GM23338 (cell line): ENCODE results near the gene BARX2. TPM values are rescaled to one million over a fixed set of nuclear protein-coding genes. Genes with fewer than 3 reads are reported as not detected.

Experiments
- EZH2phosphoT487 ChIP-seq: fragments of 200-600 bp; sonication (generic); IDR thresholded peaks from one replicate; pipeline ENCODE4 v1.8.1; 2018; ENCODE audit warnings: antibody characterized with exemption; ENCODE audit not compliant: unreplicated experiment
- JUNB ChIP-seq: IDR thresholded peaks from one replicate; pipeline ENCODE4 v1.6.1; 2016; ENCODE audit warnings: antibody characterized with exemption; ENCODE audit not compliant: unreplicated experiment
- ZNF331 ChIP-seq: fragments of 250-450 bp; sonication (Bioruptor Pico); IDR thresholded peaks from 2 replicates; pipeline ENCODE4 v1.5.0; 2020; ENCODE audit warnings: low read depth, mild to moderate bottlenecking, moderate library complexity
- polyA plus RNA-seq: library from polyadenylated mRNA; unstranded; fragments of >200 nt; fragmentation: Nextera tagmentation; extraction: Ambion mirVana; gene quantifications from 2 replicates; pipeline ENCODE4 v1.2.1, GENCODE V29; 2016
- total RNA-seq: library from RNA; depleted of rRNA; stranded (reverse); fragments of >200 nt; shearing (Covaris generic); gene quantifications from 2 replicates; pipeline ENCODE4 v1.2.3, GENCODE V29; 2014; rRNA removed
- TF ChIP-seq, protein P1 (sequence below), 2 experiments: fragments of 200-600 bp in 1 of 2; sonication (generic) in 1 of 2; conservative IDR thresholded peaks; 2 replicates each; pipeline versions ENCODE4 v1.5.1 to v1.6.1; 2016 to 2017; ENCODE audit warnings: antibody characterized with exemption in 2 of 2, low read depth in 2 of 2, mild to moderate bottlenecking in 2 of 2, moderate library complexity in 1 of 2

The BARX2 gene
- total and polyA plus RNA-seq, 2 experiments from 2014 or later, result not detected

DNA sequence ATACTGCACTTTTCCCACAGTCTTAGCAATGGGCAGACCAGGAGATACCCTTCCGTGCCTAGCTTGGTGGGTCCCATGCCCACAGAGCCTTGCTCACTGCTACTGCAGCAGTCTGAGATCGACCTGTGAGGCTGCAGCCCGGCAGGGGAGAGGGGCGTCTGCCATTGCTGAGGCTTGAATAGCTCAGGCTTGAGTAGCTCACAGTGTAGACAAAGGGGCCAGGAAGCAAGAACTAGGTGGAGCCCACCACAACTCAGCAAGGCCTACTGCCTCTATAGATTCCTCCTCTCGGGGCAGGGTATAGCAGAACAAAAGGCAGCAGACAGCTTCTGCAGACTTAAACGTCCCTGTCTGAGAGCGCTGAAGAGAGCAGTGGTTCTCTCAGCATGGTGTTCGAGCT lies 118.1 kb downstream of the BARX2 start (continued):
- TF ChIP-seq EZH2phosphoT487, result no peak
- TF ChIP-seq, protein P1, sequence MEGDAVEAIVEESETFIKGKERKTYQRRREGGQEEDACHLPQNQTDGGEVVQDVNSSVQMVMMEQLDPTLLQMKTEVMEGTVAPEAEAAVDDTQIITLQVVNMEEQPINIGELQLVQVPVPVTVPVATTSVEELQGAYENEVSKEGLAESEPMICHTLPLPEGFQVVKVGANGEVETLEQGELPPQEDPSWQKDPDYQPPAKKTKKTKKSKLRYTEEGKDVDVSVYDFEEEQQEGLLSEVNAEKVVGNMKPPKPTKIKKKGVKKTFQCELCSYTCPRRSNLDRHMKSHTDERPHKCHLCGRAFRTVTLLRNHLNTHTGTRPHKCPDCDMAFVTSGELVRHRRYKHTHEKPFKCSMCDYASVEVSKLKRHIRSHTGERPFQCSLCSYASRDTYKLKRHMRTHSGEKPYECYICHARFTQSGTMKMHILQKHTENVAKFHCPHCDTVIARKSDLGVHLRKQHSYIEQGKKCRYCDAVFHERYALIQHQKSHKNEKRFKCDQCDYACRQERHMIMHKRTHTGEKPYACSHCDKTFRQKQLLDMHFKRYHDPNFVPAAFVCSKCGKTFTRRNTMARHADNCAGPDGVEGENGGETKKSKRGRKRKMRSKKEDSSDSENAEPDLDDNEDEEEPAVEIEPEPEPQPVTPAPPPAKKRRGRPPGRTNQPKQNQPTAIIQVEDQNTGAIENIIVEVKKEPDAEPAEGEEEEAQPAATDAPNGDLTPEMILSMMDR (conservative IDR thresholded peaks at IDR 0.05; ENCODE audit: low read depth in 2 of 2), result no peak
- TF ChIP-seq ZNF331 (CRISPR knock-in tag), result no peak
- TF ChIP-seq JUNB, result no peak

Other genes starting within 250 kb of the BARX2 start
- gene ARHGAP32, start 183.5 kb upstream of the BARX2 start, total RNA-seq, result 15.3 and 17.2 TPM in 2 replicates
- 3.4 and 3.9 TPM in 2 replicates for gene ARHGAP32, start 183.5 kb upstream of the BARX2 start, polyA plus RNA-seq